Measurements from ENCODE around the gene NR5A2.
A peak's percentile ranks its signal among the peaks of the same experiment; 100 is the strongest.

The NR5A2 gene

GRCh38 chr1:200035397-200035955 is 8.0 kb downstream of the NR5A2 start:
- DNase-seq (ENCODE audit: insufficient read length, low spot score) (no peak), FAIRE-seq (no peak)

DNA sequence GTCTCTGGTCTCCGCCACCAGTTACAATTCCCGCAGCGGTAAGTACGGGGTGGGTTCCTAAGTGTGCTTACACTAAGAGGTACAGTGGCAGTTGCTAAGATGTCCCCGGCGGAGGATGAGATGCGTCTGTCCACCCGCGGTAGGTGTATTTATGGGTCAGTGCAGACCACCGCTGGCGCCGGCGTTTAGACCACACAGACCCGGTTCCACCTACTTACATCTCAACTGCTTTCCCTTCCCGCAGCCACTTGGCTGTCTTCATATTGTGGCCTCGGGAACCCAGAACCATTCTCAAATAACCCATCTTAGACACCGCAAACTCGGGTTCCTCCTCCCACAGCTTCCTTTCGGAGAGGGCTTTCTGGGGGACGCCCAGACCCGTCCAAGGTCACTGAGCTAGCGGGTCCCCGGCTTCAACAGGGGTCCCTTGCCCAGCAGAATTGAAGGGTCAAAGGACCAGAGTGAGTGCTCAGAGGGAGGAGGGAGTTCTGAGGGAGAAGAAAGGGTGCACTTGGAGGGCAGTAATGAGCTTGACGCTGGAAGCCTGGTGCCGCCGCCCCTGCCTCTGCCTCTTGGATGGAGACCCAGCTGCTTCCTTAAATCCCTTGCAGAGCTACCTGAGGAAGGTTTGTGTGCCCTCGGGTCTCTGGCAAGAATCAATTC is 8.6 kb downstream of the NR5A2 start:
- FAIRE-seq (no peak), DNase-seq (ENCODE audit: insufficient read length, low spot score) (no peak)

GRCh38 chr1:200036619-200037270 is 9.2 kb downstream of the NR5A2 start:
- DNase-seq (ENCODE audit: insufficient read length, low spot score) (no peak), FAIRE-seq (no peak)

DNA sequence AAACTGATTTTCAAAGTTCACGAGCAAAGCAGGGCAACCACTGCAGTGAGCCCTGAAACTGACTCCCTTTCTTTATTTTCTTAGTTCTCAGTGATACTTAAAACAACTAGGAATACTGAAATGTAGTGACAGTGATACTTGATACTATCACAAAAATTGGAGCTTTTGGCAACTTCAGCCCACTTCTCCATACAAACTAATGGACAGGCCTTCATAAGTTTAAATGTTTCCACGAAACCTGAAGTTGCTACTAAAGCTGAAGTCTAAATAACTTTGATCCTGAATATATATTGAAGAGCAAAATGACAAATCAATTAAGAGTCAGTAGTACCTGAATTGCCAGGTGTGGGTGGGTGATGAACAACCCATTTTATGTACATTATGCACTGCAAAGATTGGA is 10.0 kb downstream of the NR5A2 start:
- FAIRE-seq: no peak
- DNase-seq (ENCODE audit: insufficient read length, low spot score): no peak

- DNase-seq (ENCODE audit: insufficient read length, low spot score): no peak
- no peak for FAIRE-seq
These were observed 10.4 kb downstream of the NR5A2 start for GRCh38 chr1:200037904-200038303.

GRCh38 chr1:200038325-200038980 is 10.9 kb downstream of the NR5A2 start:
- DNase-seq (ENCODE audit: insufficient read length, low spot score) (no peak), FAIRE-seq (no peak)

GRCh38 chr1:200038981-200039848 is 11.7 kb downstream of the NR5A2 start:
- FAIRE-seq (no peak), DNase-seq (ENCODE audit: insufficient read length, low spot score) (peak; percentile 48)

- no peak for DNase-seq (ENCODE audit: insufficient read length, low spot score)
- FAIRE-seq: no peak
These were observed 12.5 kb downstream of the NR5A2 start for GRCh38 chr1:200039849-200040474.

DNA sequence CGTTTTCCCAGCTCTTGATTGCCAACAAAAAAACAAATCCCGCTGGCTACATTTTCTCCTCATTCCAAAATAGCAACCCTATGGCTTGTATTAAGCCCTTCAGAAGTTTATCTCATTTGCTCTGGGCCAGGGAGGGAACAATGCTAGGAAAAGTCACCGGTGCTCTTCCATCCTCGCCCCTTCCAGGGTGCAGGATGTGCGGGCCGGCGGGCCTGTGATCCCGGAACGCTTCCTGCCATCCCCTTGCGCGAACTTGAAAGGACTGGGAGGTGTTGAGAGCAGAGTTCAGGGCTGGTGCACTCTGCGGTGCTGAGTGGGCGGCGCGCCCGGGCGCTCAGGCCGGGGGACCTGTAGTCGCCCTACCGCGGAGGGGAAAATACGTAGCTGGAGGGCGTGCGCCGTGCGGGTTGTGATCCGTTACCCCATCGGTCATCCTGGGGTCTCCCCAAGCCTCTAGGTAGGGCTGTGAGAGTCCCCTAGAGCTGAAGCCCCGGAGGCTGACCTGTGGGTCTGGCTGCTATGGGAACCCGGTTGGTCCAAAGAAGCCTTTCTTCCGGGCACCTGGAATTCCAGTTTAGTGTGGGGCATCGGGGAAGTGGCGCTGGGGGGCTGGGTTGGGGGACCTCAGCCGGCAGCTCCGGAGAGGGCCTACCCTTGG is 13.1 kb downstream of the NR5A2 start:
- FAIRE-seq (no peak), DNase-seq (ENCODE audit: insufficient read length, low spot score) (no peak)

DNA sequence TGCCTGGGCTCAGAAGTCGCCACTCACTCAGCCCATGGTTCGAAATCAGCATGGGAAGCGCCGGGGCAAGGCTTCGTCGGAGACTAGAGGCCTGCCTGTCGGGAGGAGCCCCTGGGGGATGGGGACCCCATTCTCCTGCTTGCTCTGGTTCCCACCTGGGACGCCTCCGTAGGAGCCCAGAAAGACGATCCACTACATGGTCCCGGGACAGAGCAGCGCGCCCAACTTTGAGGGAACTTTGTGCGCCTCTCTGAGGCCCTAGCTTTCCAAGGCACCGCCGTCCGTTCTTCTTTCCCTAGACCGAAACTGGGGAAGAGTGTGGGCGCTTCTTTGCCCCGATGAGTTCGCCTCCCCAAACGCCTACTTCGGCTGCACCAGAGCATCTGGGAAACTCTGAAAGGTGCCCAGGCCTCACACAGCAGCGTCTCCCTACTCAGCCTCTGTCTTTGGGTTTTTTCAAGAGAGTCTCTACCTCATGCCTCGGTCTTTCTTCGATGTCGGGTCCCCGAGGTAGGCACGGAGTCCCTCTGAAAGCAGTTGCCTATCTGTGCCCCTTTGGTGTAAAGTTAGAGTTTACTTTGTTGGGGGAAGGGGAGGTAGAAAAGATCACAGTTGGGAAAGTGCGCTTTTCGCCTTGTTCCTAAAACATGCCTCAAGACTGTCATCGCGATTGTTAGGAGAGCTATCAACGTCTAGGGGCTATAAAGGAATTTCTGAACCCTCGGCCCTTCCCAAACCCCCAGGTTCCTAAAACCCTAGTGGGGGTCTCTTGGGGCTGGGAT is 14.0 kb downstream of the NR5A2 start:
- DNase-seq (ENCODE audit: insufficient read length, low spot score) (no peak), FAIRE-seq (no peak)

DNA sequence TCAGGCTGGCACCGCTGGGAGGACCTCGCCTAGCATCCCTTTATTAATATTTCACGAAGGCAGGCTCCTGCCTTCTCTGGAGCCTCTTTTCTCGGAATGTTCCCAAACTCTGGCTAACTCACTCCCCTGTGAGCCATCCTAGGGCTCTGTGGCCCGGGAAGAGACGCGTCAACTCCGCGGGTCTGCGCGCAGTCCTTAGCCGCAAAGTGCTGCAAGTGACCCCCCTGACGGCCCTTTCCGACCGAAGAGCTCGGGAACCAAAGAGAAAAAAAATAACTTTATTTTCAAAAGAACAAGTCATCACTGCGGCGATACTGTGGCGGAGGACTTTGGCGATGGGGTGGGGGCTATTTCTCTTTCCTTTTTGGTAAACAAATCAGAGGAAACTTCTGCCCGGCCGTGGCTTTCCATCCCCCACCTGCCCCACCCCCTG is 14.6 kb downstream of the NR5A2 start:
- FAIRE-seq (no peak), DNase-seq (ENCODE audit: insufficient read length, low spot score) (no peak)

DNA sequence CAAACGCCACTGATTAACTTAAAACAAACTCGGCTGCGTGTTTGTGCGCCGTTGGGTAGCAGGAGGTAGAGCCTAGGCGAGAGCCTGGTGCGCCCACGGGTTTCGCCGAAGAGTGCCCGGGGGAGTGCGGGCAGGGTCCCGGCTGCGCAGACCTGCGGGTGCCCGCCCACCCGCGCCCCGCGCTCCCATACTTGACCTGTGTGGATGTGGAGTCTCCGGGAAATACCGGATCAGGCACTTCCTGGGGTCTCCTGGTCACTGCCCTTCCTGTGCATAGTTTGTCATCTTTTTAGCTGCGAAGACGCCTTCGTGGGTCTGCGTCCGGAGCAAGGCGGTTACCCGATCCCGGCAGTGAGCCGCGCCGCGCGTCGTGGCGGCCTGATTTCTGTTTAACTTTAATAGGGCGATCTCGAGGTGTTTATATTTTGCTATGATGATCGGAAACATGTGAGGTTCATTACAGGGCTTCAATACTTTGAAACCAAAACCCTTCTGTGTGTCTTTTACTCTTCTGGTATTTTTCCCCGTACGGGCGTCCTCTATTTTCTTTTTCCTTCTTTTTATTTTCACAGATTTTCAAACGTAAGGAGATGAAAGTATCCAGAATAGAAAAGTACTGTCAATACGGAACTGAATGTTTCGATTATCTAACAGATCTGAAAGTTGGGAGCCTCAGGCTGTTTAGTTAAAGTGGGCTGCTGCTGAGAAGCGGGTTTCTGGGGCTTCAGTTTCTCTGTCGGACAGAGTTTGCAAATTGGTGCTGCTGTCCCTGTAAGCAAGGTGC is 15.2 kb downstream of the NR5A2 start:
- DNase-seq (ENCODE audit: insufficient read length, low spot score): no peak
- no peak for FAIRE-seq

DNA sequence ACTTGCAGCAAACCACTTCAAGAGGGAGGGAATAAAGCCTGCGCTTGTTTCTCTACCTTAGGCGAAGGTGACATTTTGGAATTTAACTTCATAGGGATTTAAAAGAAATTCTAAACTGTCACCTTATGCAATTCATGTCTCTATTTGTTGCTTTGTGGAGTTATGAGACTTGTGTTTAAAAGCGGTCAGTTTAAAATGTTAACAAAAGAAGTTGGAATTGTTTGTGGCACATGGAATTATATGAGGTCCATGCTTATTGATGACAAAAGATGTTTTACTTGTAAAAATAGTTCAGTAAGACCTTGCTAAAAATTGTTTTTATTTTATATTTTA is 15.8 kb downstream of the NR5A2 start:
- DNase-seq (ENCODE audit: insufficient read length, low spot score) (no peak), FAIRE-seq (no peak)

- DNase-seq (ENCODE audit: insufficient read length, low spot score) (no peak), FAIRE-seq (no peak)
These were observed 18.6 kb downstream of the NR5A2 start for GRCh38 chr1:200046115-200046514.

DNA sequence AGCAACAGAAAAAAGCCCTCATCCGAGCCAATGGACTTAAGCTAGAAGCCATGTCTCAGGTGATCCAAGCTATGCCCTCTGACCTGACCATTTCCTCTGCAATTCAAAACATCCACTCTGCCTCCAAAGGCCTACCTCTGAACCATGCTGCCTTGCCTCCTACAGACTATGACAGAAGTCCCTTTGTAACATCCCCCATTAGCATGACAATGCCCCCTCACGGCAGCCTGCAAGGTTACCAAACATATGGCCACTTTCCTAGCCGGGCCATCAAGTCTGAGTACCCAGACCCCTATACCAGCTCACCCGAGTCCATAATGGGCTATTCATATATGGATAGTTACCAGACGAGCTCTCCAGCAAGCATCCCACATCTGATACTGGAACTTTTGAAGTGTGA is 20.7 kb downstream of the NR5A2 start:
- FAIRE-seq: no peak
- DNase-seq (ENCODE audit: insufficient read length, low spot score): no peak

- DNase-seq (ENCODE audit: insufficient read length, low spot score): no peak
- no peak for FAIRE-seq
These were observed 22.3 kb downstream of the NR5A2 start for GRCh38 chr1:200049810-200050209.

DNA sequence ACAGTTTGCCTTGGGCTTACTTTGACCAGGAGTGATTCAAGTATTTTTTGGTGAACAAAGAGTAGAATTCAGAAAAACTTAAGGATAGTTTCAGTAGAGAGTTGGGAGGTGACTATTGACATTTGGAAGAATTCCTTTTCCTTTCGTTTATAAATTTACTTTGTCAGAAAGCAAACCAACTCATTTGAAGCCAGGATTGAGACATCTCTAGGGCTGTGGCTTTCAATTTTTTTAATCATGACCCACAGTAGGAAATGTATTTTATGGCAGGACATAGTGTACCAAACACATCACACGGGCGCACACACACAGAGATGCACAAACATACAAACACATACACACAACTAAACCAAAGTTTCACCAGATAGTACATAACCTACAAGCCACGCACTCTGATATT is 24.1 kb downstream of the NR5A2 start:
- DNase-seq (ENCODE audit: insufficient read length, low spot score) (no peak), FAIRE-seq (no peak)

- FAIRE-seq (no peak), DNase-seq (ENCODE audit: insufficient read length, low spot score) (no peak)
These were observed 25.6 kb downstream of the NR5A2 start for GRCh38 chr1:200053091-200053490.
